ENCODE measurements around the gene FLNC.

The FLNC gene

GRCh38 chr7:128855559-128855958 lies 25.4 kb downstream of the FLNC start:
- TF ChIP-seq, protein P1, sequence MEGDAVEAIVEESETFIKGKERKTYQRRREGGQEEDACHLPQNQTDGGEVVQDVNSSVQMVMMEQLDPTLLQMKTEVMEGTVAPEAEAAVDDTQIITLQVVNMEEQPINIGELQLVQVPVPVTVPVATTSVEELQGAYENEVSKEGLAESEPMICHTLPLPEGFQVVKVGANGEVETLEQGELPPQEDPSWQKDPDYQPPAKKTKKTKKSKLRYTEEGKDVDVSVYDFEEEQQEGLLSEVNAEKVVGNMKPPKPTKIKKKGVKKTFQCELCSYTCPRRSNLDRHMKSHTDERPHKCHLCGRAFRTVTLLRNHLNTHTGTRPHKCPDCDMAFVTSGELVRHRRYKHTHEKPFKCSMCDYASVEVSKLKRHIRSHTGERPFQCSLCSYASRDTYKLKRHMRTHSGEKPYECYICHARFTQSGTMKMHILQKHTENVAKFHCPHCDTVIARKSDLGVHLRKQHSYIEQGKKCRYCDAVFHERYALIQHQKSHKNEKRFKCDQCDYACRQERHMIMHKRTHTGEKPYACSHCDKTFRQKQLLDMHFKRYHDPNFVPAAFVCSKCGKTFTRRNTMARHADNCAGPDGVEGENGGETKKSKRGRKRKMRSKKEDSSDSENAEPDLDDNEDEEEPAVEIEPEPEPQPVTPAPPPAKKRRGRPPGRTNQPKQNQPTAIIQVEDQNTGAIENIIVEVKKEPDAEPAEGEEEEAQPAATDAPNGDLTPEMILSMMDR (IDR thresholded peaks at IDR 0.05; ENCODE audit: extremely low read depth, insufficient read depth, missing control alignments): no peak
- in situ Hi-C loops (cut with MboI; ENCODE audit: low pct_unique_long_range_greater_than_20kb, low sequenced_read_pairs, unreplicated experiment): no loop called here
- DNase-seq (ENCODE audit: low spot score): no peak

DNA sequence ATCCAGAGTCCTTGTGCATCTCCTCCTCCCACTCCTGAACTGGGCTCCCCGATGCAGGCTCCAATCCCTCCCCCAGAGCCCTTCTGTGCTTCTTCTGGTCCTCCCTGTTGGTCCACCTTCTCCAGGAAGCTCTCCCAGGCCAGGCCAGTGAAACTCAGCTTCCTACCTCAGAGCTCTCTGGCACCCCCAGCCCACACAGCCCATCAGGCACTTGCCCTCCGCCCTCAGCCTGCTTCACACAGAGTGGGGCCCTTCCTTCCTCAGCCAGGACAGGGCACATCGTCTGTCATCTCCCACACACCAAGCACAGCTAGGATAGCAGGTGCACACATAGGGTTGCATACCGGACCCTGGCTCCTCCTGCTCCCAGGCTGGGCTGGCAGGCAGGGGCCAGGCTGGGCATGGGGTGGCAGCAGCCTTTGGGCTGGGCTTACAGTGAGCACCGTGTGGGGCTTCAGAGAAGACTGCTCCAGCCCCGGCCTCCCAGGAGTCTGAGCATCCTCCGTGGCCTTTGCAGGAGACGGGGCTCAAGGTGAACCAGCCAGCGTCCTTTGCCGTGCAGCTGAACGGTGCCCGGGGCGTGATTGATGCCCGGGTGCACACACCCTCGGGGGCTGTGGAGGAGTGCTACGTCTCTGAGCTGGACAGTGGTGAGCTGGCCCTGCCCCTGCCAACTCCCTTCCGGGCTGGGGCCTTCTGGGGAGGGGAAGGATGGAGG lies 26.0 kb downstream of the FLNC start:
- TF ChIP-seq, protein P1 (IDR thresholded peaks at IDR 0.05; ENCODE audit: extremely low read depth, insufficient read depth, missing control alignments): no peak
- in situ Hi-C loops (cut with MboI; ENCODE audit: low pct_unique_long_range_greater_than_20kb, low sequenced_read_pairs, unreplicated experiment): no loop called here
- DNase-seq (ENCODE audit: low spot score): no peak

DNA sequence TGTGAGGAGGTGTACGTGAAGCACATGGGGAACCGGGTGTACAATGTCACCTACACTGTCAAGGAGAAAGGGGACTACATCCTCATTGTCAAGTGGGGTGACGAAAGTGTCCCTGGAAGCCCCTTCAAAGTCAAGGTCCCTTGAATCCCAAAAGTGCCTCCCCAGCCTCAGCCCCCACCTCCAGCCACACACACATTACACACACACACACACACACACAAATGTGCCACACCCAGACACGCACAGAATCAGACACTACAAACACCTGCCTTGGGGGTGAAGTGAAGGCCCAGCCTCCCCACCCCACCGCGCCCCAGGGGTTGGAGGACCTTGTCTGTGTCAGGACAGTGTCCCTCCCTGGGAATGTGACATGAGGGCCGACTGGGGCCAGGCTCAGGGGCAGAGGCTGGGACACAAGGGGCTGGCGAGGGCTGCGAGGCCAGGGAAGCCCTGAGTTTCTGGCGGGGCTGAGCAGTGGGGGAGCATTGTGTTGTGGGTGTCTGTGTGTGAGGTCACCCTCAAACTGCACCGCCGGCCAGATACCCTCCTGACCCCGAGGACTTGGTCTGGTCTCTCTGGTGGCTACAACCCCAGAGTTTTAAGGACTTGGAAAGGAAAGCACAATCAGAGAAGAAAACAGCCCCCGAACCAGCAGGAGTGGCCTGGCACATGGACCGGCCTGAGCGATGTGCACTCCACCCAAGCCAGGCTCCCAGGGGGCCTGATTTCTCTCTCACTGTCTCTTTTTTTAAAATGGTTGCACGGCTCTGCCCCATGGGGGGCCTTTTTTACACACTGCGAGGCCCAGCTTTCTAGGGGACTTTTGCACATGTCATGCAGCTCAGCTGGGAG lies 28.4 kb downstream of the FLNC start:
- in situ Hi-C loops (cut with MboI; ENCODE audit: low pct_unique_long_range_greater_than_20kb, low sequenced_read_pairs, unreplicated experiment): no loop called here
- TF ChIP-seq, protein P1 (IDR thresholded peaks at IDR 0.05; ENCODE audit: extremely low read depth, insufficient read depth, missing control alignments): no peak
- DNase-seq (ENCODE audit: low spot score): no peak

DNA sequence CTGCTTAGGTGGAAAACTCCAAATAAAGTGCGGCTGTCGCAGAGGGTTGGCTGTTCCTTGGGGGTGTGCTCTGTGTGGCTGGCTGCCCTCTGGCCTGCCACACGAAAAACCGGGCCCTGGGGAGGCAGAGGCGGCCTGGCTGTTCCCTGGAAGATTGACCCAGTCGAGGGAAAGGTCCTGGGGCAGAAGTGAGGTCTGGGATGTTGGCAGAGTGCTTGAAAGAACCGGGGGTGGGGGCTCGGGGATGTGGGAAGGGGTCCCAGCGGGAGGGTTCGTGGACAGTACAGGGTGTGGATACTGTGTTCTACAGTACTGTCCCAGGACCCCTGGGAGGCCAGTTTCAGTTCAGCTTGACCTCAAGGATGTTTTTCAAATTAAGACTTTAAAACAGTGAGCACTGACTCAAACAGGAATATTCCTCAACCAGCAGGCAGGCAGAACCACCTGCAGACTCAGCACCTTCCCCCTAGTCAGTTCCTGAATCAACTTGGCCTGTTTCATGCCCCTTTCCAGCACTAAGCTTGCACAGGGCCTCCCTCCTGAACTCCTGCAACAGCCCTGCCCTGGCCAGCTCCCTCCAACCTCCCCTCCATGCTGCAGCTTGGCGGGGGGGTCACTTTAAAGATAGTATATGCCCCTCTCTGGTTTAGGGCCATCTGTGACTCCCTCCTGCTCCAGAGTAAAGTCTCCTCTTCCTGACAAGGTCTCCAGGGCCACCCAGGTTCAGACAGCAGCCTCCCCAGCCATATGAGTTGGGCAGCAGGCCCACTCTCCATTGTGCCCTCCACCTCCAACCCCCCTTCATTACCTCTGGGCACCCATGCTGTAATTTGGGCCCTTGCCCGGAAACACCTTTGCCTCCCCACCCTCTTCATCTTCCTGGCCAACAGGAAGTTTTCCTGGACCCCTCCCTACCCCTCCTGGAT lies 29.3 kb downstream of the FLNC start:
- in situ Hi-C loops (cut with MboI; ENCODE audit: low pct_unique_long_range_greater_than_20kb, low sequenced_read_pairs, unreplicated experiment): no loop called here
- TF ChIP-seq, protein P1 (IDR thresholded peaks at IDR 0.05; ENCODE audit: extremely low read depth, insufficient read depth, missing control alignments): no peak
- no peak for DNase-seq (ENCODE audit: low spot score)

DNA sequence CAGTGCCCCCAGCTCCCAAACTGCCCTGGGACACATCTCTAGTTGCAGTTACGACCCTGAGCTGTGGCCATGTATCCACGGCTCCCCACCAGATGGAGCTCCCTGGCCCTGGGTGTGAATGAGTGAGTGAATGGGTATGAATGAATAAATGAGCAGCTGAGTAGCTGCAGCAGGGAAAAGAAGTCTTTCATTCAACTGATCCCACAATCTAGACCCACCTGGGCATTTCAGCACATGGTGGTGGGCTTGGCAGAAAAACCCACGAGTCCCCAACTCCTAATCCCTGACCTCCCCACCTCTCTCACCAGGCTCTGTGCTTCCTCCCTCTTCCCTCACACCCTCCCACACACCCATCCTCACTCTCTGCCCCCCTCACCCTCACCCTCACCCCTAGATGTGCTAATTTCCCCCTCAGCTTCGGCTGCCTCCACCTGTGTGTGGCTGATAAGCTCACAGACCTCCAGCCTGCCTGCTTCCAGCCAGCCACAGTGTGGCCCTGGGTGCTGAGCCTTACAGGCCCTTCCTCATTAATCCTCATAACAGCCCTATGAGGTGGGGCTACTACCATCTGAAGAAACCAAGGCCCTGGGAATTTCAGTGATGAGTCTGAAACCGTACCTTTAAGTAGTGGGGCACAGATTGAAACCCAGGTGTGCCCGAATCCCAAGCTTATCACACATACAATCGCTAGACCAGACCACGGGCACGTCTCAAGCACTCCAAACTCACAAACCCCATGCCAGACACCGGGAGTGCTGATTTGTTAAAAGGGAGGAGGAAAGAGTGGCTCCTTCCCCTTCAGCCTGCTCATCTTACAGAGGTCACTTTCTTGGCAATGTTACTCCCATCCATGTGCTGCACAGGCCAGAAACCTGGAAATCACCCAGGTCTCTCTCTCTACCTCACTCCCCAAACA lies 30.2 kb downstream of the FLNC start:
- TF ChIP-seq, protein P1 (IDR thresholded peaks at IDR 0.05; ENCODE audit: extremely low read depth, insufficient read depth, missing control alignments): no peak
- no peak for DNase-seq (ENCODE audit: low spot score)
- in situ Hi-C loops (cut with MboI; ENCODE audit: low pct_unique_long_range_greater_than_20kb, low sequenced_read_pairs, unreplicated experiment): no loop called here

Data from GM13977 (cell line).